Measurements from ENCODE around the gene NR3C2.

Gene NR3C2

DNA sequence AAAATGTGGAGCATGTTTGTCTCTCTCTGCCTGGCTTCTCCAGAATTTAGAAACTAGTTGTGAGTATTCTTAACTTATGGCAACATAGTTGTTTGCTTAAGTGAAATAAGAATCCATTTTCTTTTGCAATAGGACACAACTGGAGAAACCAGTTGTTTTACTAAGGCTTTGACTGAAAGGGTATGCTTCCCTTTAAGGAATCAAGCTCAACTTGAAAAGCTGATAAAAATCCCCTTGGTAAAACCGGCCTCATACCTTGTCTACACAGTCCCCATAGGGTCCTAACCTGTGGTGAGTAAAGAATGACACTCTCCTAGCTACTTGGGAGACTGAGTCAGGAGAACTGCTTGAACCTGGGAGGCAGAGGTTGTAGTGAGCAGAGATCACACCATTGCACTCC is 139.8 kb downstream of the NR3C2 start:
- DNase-seq = no peak

DNA sequence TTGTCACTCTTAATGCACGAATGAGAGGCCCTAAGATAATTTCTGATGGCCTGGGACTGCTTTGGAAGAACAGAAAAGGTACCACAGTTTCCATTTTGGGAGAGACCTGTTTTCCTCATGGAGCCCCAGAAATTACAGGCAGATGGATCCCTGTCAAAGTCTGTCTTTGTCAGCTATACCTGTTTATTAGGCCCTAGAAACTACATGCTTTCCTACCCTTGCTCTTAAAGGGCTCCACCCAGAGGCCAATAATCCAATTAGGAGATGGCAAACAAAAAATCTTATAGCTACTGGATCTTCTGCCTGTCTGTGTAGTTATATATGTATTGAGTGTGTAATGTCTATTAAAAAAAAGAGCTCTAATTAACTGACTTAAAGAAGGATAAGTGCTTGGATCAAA is 141.3 kb downstream of the NR3C2 start:
- no peak for DNase-seq

DNA sequence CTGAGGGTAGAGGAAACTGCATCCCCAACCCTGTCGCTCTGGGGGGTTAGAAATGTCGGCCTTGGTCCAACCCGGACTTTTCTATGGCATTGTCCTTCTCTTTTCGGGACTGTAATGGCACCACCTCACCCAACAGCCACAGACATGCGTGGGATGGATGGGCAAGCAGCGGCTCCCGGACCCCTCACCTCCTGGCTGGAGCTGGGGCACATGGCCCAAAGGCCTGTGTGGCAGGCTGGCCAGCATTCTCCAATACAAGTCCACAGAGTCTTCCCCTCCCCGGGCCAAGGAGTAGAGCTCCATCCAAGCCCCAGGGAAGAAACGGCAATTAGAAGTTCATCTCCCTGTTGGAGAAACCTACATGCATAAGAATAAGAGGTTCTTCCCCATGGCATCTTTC is 142.9 kb downstream of the NR3C2 start:
- no peak for DNase-seq

DNA sequence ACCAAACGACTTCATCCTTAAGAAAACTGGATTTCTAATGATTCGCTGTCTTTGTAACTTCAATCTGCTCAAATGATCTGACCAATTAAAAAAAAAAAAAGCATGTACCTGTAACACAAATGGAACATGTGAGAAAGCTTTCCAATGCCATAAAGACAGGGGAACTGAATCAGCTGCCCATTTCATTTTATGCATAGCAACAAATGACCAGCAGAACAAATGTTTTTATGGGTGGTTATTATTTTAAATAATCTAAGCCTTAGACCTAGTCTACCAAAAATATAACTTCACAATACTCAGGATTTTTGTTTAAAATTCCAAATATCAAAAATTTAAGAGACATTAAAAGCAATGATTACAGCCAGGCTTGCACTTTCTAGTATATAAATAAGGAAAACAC is 145.7 kb downstream of the NR3C2 start:
- no peak for DNase-seq

DNA sequence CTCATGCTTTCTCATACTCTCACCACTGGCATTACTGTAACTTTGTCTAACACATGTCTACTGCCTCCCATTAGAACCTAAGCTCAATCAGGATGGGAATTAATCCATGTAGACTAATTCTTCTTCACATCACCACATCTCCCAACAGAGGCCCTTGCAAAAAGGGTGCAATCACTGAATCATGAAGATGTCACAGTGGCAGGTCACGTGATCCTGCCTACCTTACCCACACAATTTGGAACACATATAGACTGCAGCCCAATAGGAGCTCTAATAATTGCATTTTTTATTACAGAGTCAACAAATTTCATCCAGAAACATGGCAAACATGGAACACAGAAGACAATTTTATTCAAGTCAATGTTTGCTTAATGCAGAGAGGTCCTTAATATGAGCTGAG is 146.6 kb downstream of the NR3C2 start:
- DNase-seq = no peak

DNA sequence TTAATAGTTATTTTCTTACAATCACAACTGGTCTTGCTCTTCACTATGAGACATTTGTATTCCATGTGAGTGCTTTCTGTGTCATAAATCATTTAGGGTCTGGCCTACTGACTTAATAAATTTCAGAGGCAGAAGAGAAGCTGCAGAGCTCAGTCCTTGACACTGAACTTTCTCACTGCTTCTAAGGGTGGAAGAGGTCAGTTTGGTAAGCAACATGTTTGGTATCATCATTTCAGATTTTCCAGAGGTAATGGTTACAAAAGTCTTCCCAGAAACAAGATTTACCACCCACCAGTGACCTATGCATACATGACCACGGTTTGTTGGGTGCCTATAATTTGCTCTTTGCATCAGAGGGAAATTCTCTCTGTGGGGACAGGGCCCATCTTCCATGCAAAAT is 148.6 kb downstream of the NR3C2 start:
- no peak for DNase-seq

DNA sequence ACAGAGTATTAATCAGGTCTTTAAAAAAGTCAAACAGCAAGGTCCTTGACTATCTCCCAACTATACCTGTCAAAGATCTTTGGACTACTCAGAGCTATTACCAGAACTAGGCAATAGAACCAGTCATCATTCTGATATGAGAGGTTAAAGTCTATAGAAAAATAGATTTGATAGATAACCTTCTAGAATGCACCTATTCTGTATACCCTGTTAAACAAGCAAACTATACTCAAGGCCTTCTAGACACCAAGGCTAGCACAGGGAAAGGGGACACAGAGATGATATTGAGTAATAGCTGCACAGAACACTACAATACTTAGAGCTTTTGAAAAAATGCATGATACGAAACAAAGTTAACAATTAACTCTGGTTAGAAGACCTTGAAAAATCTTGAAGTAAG is 149.5 kb downstream of the NR3C2 start:
- DNase-seq = no peak

DNA sequence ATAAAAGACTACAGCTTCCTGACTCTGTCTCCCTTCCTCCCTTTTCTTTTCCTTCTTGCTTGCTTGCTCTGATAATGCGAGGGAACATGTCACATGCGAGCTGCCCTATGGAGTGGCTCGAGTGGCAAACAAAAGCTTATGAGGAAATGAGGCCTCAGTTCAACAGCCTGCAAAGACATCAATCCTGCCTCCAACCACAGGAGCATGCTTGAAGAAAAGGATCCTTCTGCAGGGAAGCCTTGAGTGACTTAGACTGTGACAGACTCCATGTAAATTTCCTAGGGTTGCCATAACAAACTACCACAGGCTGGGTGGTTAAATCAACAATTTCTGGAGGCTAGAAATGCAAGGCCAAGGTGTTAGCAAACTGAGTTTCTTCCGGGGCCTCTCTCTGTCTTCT is 152.5 kb downstream of the NR3C2 start:
- no peak for DNase-seq

DNA sequence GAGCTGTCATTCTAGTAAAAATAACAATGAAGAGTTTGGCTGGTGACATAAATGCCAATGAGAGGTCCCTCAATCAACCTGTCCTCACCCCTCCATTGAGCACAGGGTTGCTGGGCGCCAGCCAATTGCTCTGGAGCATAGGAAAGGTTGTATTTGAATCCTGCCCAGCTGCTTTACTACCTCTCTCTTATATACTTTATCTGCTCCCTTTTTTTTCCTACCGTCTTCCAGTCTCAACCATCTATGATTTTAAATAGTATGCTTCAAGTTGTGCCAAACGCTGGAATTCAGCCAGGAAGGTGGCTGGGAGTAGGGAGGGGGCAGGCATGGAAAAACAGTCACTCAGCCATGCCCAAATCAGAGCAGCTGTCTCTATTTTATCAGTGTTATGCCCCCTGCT is 153.8 kb downstream of the NR3C2 start:
- no peak for DNase-seq

DNA sequence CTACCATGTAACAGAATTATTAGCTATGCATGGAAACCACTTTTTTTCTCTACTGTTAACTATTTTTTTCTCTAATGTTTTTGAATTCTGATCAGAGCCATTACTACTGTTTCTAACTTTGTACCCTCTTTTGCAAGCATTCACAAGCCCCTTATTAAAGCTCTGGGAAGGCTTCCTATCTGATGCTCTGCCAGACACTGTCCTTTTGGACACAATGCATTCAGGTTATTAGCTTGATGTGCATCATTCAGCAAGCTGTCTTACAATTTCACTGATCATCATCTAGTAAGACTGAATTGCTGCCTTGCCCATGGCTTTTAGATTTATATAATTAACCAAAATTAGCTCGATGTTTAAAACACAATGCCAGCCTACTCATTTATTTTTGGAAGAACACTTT is 155.1 kb downstream of the NR3C2 start:
- DNase-seq = no peak

DNA sequence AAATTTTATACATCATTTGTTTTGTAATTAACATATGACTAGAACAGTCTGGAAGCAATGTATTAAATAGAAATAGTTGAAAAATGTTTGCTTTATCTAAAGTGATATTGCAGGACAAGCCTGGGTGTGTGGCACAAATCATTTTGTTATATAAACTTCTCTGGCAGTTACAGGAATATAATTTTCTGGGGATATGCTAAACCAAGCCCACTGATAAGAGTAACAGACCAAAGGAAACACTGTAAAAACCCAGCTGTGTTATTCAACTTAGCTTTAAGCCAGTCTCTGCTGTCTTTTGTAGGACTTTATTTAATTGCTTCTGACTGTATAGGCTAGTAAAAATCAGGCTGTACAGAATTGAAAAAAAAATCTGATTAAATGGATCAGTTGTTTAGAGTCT is 156.2 kb downstream of the NR3C2 start:
- DNase-seq = no peak

DNA sequence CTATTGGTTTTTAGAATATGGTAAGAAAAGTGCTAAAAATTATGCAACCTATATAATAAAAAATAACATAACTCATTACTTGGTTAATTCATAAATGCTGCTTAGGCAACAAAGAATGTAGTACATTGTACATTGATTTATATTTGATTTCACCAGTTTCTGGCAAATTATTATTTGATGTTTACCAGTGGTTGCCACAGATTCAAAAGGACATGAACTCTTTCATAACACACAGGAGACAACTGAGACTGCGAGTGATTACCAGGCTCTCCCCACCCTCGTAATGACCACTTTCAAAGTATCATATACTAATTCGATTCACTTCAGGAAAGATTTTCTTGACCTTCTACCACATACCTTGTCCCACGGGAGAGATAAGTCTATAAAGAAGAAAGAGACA is 158.5 kb downstream of the NR3C2 start:
- DNase-seq = no peak

DNA sequence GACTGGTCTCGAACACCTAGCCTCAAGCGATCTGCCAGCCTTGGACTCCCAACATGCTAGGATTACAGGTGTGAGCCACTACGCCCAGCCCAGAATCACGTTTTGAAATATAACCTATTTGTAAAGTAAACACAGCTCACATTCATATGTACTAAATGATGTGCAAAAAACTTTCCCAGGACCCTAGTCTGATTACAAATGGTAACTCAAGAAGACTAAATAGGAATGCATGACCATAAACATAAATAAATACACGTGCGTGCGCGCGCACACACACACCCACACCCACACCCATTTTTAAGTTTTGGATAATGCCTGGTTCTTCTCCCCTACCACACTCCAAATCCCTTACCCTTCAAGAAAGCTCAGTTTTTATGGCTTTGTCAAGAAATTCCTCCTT is 163.9 kb downstream of the NR3C2 start:
- DNase-seq = no peak

DNA sequence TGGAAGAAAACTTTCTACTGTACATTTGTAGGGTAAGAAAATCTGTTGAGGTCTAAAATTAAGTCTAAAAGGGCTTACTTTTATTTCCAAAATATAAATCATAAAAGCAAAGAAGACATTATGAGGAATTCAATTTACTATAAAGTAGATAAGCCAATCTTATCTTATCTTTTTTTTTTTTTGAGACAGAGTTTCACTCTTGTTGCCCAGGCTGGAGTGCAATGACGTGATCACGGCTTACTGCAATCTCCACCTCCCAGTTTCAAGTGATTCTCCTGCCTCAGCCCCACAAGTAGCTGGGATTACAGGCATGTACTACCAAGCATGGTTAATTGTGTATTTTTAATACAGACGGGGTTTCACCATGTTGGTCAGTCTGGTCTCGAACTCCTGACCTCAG is 166.9 kb downstream of the NR3C2 start:
- no peak for DNase-seq

DNA sequence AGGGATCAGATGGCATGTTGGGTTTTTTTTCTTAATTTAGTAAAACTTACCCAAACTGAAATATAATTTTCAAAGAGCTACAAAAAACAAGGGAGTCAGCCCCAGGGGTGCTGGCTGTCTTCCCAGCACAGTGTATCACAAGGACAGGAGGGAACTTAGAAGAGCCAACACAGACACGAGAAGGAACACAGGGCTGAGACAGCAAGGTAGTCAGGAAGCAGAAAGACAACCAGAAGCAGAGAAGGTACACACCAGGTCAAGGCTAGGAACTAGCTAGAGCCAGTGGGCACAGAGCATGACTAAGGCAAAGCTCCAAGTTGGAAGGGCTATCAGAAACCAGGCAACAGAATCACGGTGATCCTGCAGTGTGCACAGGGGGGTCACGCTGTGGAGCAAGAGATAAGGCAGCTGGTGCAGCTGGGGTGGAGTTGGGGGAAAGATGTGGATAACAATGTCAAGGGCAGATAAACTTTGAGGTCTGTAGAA is 168.7 kb downstream of the NR3C2 start:
- DNase-seq = no peak

DNA sequence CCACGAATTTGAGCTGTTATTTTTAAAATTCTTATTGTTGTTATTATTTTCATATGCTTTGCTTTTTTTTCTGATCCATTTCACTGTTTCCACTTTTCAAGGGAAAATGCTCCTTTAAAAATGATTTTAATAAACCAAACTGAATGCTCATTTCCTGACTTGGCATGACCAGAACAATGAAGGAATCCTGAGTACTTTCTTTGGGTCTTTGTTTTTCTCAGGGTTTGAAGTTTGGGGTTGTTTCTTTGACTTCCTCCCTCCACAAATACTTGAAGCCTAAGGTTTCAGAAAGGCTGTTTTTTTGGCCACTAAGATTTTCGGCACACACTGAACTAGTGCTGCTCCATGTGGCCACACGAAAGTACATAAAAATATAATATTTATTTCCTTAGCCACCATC is 171.0 kb downstream of the NR3C2 start:
- DNase-seq = no peak

DNA sequence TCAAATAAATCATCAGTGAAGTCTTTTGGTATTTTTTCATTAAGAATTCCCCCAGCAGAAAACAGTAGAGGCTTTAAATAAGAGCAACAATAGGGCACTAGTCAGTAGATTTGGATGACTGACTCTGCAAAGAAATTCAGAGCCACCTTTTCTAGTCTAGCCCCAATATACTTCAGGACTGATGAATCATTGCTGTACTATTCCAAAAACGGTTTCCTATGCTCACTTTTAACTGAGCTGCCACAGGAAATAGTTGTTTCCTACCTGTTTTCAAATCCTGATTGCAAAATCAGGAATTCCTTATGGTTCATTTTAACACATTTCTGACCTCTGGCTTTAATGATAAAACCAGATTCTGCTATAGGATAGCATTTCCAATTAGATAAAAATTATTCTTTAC is 171.6 kb downstream of the NR3C2 start:
- no peak for DNase-seq

DNA sequence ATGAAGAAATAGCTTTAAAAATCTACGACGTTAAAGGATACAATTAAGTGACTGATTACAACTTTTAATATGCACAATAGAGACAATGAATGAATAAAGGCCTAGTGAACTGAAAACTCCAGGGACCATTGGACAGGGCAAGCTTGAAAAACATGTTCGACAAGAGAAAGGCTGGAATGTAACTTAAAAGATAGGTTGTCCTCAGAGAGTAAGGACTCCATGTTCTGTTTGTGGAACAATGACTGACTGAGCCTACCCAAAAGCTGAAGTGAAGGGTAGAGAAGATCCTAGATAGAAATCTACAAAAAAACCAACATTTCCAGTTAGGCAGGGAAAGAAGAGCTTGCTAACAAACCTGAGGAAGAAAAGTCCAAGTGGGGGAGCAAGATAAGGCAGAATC is 173.4 kb downstream of the NR3C2 start:
- no peak for DNase-seq

DNA sequence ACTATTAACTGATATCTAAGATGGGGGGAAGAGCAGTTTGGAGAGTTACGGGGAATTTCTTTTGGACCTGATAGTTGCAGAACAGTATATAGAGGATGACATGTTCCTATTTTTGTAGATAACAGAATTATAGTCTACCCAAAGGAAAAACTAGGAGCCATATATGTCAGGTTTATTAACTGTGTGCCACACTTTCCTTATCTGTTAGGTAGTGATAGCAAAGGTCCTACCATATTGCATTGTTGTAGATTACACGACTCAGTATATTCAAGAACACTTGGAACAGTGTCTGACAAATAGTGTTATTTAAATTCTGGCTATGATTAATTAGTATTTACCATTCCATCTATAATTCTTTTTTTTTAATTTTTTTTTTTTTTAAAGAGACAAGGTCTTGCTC is 175.3 kb downstream of the NR3C2 start:
- DNase-seq = no peak

DNA sequence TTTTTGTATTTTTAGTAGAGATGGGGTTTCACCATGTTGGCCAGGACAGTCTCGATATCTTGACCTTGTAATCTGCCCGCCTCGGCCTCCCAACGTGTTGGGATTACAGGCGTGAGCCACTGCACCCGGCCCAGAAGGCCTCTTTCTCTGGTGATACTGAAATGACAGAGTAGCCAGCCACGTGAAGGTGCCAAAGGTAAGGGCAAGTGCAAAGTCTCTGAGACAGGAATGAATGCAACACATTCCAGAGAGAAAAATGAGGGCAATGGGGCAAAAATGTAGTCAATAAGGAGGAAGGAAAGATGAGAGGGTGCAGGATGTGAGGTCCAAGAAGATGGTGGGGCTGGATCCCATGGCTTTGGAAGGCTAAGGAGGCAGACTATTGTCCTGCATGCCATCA is 176.0 kb downstream of the NR3C2 start:
- DNase-seq = no peak

DNA sequence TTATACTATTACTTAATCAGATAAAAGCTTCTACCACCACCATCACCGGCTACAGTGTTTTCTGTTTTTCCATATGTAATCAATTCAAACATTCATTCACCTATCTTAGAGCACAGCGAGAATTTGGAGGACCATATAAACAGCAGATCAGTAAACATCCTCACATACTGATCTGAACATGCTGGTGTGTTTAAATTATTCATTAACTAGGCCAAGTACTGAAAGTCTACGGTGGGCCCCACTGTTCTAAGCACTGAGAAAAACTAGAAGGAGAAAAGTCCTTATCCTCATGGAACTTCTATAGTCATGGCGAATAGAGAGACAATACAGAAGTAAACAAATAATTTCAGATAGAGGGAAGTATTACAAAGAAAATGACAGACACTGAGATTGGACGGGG is 176.6 kb downstream of the NR3C2 start:
- DNase-seq = no peak

DNA sequence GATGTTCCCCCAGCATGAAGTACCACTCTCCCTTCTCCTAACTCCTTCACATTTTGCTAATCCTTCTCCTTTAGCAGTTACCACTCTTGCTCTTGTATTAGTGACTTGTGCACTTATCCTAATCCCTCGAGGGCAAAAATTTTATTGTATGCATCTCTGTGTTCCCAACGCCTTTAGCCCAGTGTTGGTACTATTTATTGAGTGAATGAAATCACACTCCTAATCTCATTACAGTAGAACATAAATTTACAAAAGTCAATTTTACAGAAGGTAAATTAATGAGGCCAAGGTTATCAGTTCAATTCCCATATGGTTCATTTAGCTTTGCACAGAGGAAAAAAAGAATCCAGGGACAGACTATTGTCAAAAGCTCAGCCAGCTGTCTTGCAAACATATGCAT is 178.4 kb downstream of the NR3C2 start:
- DNase-seq = no peak

DNA sequence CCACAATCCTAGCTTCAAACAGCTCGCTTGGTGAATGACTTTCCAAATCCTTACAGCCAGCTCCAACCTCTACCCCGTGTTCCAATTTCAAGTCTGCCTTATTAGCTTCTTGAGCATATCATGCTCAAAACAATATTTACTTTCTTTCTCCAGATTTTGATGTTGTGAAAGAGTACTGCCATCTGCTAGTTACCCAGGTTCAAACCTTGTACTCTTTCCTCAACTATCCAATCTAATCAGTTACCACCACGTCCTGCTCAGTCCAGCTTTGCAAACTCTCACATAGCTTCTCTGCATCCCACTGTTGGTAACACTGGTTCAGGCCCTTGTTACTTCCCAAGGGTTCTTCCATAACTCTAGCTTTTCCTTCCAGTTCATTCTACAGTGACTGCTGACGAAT is 179.1 kb downstream of the NR3C2 start:
- no peak for DNase-seq

DNA sequence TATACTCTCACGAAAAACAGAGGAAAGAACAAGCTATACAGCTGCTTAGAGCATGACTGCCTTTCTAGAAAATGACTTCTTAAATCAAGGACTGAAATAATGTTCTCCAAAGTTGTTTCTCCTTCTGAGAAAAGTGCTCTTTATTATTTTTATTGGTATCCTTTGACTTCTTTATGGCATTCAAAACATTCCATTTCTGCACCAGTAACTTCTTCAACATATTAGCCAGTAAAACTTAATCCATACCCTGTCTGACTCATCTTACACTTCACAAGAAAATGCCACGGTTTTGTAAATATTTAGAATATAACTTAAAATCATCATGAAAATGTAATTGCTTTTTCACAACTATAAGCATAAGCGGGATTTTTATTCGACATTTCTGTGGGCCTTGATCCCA is 180.4 kb downstream of the NR3C2 start:
- DNase-seq = no peak

DNA sequence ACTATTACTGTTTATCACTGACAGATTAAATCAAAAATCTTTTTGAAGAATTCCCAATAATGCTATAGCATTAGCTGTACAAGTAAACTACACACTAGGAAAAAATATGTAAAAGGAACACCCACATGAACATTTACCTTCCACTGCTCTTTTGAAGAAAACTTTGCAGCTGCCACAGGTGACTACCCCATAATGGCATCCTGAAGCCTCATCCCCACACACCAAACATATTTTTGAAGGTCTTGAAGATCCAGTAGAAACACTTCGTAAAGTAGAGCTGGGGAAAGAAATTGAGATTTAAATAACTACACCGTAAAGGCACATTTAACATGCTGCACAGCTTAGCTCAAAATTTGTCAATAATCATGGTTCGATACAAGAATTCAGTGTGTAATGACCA is 182.4 kb downstream of the NR3C2 start:
- no peak for DNase-seq

DNA sequence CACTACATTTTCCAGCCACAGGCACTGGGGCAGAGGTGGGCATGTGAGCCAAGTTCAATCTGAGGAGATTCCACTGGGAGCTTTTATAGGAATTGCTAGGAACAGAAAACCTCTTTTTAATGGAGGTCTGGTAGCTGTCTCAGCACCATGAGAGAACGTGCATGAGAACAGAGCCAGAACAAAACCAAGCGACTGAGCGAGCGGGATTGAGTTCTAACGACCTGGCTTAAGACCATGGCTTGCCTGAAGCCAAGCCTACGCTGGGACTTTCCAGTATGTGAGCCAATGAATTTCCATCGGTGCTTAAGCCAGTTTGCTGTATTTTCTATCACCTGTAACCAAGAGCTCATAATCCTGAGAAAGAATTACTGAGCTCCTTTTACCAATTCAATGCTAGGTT is 183.7 kb downstream of the NR3C2 start:
- no peak for DNase-seq
